Choroid plexus epithelial cell (primary cell): ENCODE results near the gene FRMD4A.

Experiments used
- DNase-seq: peaks from one replicate; pipeline ENCODE4 v3.0.0-alpha.2; 2010; ENCODE audit warnings: low read depth
- H3K4me3 ChIP-seq: 2 replicates; pipeline ENCODE4 v1.5.1; 2011; ENCODE audit warnings: low read depth, mild to moderate bottlenecking, control low read depth, low read length, moderate library complexity
- CTCF ChIP-seq: conservative IDR thresholded peaks from 2 replicates; pipeline ENCODE4 v1.5.1; 2011; ENCODE audit warnings: low read depth, mild to moderate bottlenecking, control low read depth, inconsistent platforms, low read length, moderate library complexity

The FRMD4A gene

GRCh38 chr10:14360515-14360914, 29.8 kb upstream of the FRMD4A start:
- TF ChIP-seq CTCF = no peak
- H3K4me3 ChIP-seq = no peak overlapping the region
- no peak for DNase-seq

- TF ChIP-seq CTCF = no peak
- H3K4me3 ChIP-seq = no peak overlapping the region
- DNase-seq = no peak
These were observed 28.3 kb upstream of the FRMD4A start for GRCh38 chr10:14358886-14359573.

- no peak overlapping the region for H3K4me3 ChIP-seq
- no peak for DNase-seq
- no peak for TF ChIP-seq CTCF
These were observed 26.2 kb upstream of the FRMD4A start for GRCh38 chr10:14356921-14357320.

- no peak overlapping the region for H3K4me3 ChIP-seq
- DNase-seq = no peak
- no peak for TF ChIP-seq CTCF
These were observed 25.0 kb upstream of the FRMD4A start for GRCh38 chr10:14355750-14356149.

GRCh38 chr10:14353291-14353913, 22.7 kb upstream of the FRMD4A start:
- TF ChIP-seq CTCF = no peak
- no peak overlapping the region for H3K4me3 ChIP-seq
- DNase-seq = no peak

- TF ChIP-seq CTCF = no peak
- DNase-seq = no peak
- H3K4me3 ChIP-seq = no peak overlapping the region
These were observed 19.3 kb upstream of the FRMD4A start for GRCh38 chr10:14350006-14350405.

GRCh38 chr10:14349081-14349480, 18.4 kb upstream of the FRMD4A start:
- no peak for DNase-seq
- H3K4me3 ChIP-seq = no peak overlapping the region
- no peak for TF ChIP-seq CTCF
